NCI-H1105 treated with DMSO at 0.1 percent for 48 hours (cell line): ENCODE measurements around the gene FXYD4.
"Not testable (repeated sequence)": the region's sequence is repeated elsewhere in the genome, so short reads cannot be mapped to it uniquely, and the experiment has no call there.

ENCODE experiments used
- DNase-seq: peaks from one replicate; lab custom pipeline; 2025; lab: John Stamatoyannopoulos, UW

Gene FXYD4

DNA sequence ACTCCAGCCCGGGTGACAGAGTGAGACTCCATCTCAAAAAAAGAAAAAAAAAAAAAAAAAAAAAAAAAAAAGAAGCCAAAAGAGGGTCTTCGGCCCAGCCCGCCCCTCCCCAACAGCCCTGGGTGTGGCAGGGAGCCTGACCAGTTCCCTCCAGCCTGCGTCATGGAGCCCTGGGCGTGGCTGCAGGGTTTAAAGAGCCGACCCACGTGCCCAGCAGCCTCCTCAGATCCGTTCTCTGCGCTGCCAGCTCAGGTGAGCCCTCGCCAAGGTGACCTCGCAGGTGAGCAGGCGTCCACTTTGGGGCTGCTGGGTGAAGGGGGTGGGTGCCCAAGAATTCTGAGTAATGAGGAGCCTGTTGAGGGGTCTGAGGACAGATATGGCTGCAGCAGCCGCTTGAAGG is at the start of gene FXYD4:
TSS of gene FXYD4 (plus strand) at position 219 of the 400 bp plus-strand sequence. CDS start 2,111 bp downstream, outside the sequence.
- DNase-seq = no peak

GRCh38 chr10:43322331-43322730 is 49.1 kb upstream of the FXYD4 start:
- DNase-seq = no peak

- DNase-seq = no peak
Observed at GRCh38 chr10:43322769-43323168, 48.7 kb upstream of the FXYD4 start.

DNA sequence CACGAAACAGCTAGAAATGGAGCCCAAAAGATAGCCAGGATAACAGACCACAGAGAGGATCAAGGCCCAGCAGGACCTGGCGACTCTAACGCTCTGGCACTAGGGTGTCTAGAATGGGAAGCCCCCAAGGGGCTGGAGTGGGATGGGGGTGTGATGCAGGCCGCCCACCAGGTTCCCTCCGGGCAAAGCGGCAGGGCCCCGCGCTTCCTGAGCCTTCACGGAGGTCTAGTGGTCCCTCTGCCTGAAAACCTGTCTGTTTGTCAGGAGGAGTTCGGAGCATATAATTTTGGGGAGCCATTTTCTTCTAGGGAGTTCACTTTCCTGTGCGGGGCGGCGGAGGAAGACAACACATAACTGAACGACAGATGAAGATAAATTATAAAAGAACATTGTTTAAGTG is 48.2 kb upstream of the FXYD4 start:
- DNase-seq = no peak

DNA sequence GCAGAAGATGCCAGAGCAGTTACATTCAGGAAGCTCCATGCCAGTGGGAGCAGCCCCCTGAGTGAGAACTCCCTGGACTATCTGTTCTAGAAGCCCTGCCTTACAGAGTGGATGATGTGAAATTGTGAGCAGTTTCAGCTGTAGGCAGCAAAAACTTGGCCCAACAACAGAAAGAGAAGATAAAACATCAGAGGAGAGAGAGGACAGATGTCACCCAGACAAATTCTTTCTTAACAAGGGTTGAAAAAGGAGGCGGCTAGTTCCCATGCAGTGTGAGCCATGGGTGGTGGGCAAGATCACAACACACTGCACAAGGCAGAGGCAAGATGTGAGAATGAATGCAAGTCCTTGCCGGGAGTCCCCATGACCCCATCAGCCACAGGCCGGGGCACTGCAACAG is 46.6 kb upstream of the FXYD4 start:
- no peak for DNase-seq

DNA sequence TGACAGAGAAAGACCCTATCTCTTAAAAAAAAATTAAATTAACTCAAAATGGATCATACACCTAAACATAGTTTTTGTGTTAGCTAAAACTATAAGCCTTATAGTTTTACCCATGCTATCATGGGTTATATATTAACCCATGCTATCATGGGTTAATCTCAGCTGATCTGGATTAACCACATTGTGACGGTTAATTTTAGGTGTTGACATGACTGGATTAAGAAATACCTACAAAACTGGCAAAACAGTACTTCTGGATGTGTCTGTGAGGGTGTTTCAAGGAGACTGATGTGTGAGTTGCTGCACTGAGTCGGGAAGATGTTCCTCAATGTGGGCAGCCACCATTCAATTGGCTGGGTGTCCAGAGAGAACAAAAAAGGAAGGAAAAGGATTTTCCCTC is 44.3 kb upstream of the FXYD4 start:
- no peak for DNase-seq

GRCh38 chr10:43327986-43328385 is 43.5 kb upstream of the FXYD4 start:
- DNase-seq = no peak

DNA sequence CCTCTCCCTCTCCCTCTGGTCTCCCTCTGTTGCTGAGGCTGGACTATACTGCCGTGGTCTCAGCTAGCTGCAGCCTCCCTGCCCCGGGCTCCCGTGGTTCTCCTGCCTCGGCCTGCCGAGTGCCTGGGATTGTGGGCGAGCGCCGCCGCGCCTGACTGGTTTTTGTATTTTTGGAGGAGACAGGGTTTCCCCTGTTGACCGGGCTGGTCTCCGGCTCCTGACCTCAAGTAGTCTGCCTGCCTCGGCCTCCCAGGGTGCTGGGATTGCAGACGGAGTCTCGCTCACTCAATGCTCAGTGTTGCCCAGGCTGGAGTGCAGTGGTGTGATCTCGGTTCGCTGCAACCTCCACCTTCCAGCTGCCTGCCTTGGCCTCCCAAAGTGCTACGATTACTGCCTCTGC is 42.6 kb upstream of the FXYD4 start:
- DNase-seq = not testable (repeated sequence)

- DNase-seq = not testable (repeated sequence)
Observed at GRCh38 chr10:43329246-43329885, 42.1 kb upstream of the FXYD4 start.

DNA sequence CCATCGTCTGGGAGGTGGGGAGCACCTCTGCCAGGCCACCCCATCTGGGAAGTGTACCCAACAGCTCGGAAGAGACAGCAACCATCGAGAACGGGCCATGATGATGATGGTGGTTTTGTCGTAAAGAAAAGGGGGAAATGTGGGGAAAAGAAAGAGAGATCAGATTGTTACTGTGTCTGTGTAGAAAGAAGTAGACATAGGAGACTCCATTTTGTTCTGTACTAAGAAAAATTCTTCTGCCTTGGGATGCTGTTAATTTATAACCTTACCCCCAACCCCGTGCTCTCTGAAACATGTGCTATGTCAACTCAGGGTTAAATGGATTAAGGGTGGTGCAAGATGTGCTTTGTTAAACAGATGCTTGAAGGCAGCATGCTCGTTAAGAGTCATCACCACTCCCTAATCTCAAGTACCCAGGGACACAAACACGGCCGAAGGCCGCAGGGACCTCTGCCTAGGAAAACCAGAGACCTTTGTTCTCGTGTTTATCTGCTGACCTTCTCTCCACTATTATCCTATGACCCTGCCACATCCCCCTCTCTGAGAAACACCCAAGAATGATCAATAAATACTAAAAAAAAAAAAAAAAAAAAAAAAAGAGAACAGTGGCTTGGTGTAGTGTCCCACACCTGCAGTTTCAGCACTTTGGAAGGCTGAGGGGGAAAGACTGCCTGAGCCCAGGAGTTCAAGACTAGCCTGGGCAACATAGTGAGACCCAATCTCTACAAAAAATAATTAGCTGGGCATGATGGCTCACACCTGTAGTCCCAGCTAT is 41.2 kb upstream of the FXYD4 start:
- DNase-seq = not testable (repeated sequence)

- not testable (repeated sequence) for DNase-seq
Observed at GRCh38 chr10:43330824-43331127, 40.7 kb upstream of the FXYD4 start.

GRCh38 chr10:43333653-43334052 is 37.8 kb upstream of the FXYD4 start:
- DNase-seq = no peak

DNA sequence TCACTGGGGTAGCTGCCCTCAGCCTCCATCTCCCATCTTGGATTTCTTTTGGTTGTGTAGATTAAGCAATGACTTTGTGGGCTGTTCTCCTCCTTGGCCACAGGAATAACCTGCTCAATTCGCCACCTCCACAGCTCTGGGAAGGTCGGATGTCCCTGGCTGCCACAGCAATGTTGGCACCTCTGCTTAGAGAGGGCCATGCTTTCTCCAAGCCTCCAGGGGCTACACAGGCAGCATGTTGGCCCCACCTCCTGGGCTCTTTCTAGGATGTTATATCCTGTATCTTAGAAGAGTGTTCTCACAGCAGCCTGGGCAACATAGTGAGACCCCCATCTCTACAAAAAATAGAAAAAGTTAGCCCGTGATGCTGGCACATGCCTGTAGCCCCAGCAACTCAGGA is 35.4 kb upstream of the FXYD4 start:
- DNase-seq = no peak

- DNase-seq = no peak
Observed at GRCh38 chr10:43336641-43337318, 34.7 kb upstream of the FXYD4 start.

DNA sequence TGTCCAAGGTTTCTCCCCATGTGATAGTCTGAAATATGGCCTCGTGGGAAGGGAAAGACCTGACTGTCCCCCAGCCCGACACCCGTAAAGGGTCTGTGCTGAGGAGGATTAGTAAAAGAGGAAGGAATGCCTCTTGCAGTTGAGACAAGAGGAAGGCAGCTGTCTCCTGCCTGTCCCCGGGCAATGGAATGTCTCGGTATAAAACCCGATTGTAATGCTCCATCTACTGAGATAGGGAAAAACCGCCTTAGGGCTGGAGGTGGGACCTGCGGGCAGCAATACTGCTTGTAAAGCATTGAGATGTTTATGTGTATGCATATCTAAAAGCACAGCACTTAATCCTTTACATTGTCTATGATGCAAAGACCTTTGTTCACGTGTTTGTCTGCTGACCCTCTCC is 33.9 kb upstream of the FXYD4 start:
- not testable (repeated sequence) for DNase-seq

DNA sequence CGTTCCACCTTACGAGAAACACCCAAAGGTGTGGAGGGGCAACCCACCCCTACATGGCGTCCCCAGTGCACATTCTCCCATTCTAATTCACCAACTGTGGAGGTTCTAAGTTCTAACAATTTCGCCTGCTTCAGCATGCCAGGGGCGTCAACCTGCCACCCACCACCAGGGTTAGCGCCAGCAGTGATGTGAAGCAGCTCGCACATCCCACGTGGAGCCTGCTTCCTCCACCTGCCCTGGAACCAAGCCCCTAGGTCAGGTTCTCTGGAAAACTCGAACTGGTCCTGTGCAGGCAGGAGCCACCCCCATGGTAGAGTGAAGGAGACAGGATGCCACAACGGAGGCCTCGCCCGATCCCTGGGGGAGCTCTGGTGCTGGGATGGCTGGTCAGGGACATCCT is 33.3 kb upstream of the FXYD4 start:
- DNase-seq = no peak

- no peak for DNase-seq
Observed at GRCh38 chr10:43339136-43339535, 32.3 kb upstream of the FXYD4 start.

- no peak for DNase-seq
Observed at GRCh38 chr10:43340101-43340500, 31.3 kb upstream of the FXYD4 start.

GRCh38 chr10:43340619-43341018 is 30.8 kb upstream of the FXYD4 start:
- DNase-seq = no peak

GRCh38 chr10:43341450-43341849 is 30.0 kb upstream of the FXYD4 start:
- no peak for DNase-seq

DNA sequence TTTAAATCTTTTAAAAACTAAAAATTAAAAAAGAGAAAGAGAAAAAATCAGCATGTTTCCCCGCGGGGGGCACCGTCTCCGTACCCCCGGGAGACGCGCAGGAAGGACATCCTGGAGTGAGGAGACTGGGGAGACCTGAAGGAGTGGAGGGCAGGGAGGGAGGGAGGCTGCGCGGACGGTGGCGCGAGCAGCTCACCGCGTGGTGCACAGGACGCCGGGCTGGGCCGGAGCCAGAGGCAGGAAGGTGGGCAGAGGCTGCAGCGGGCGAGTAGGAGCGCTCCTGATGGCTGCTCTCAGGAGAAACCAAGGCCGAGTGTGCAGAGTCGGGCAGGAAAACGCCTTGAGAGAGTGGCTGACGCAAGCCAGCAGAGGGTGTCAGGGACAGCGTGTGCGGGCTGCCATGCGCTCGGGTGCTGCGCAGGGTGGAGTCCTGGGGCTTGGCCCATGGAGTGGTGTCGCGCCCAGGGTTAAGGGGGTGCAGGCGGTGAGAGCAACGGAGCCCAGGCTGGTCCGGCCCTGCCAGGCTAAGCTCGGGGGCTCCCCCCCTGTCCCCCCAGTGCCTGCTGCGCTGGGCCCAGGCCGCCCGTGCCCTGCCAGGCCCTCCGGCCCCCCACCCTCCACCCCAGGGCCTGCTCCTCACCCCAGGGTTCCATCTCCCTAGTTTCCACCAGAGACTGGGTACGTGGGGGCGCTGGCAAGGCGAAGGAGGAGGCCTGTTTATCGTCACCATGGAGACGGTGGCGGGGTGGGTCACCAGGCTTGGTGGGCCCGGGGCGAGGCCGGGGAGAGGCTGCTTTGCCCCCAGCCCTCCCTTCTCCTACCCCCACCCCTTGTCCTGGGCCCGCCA is 28.9 kb upstream of the FXYD4 start:
- DNase-seq = no peak

GRCh38 chr10:43343126-43343525 is 28.3 kb upstream of the FXYD4 start:
- DNase-seq = no peak
